Gastroesophageal sphincter (tissue), 3 donors: ENCODE measurements around the gene RTKN.

Experiments used
- CTCF ChIP-seq, 4 experiments: fragments of 200-600 bp in 2 of 4; fragments of 450-650 bp in 2 of 4; sonication (generic) in 1 of 4; IDR thresholded peaks; one replicate each; pipeline ENCODE4 v1.5.1; 2017 to 2019; ENCODE audit warnings: antibody characterized with exemption in 4 of 4, mild to moderate bottlenecking in 2 of 4, moderate library complexity in 2 of 4
- POLR2A ChIP-seq, 2 donors: fragments of 450-650 bp; IDR thresholded peaks; one replicate each; pipeline ENCODE4 v1.6.1; 2017; ENCODE audit warnings: antibody characterized with exemption in 2 of 2, mild to moderate bottlenecking in 2 of 2, moderate library complexity in 1 of 2
- POLR2AphosphoS5 ChIP-seq: sonication (generic); formaldehyde crosslinking; IDR thresholded peaks from one replicate; pipeline ENCODE4 v1.6.1; 2017; ENCODE audit warnings: antibody characterized with exemption

DNA sequence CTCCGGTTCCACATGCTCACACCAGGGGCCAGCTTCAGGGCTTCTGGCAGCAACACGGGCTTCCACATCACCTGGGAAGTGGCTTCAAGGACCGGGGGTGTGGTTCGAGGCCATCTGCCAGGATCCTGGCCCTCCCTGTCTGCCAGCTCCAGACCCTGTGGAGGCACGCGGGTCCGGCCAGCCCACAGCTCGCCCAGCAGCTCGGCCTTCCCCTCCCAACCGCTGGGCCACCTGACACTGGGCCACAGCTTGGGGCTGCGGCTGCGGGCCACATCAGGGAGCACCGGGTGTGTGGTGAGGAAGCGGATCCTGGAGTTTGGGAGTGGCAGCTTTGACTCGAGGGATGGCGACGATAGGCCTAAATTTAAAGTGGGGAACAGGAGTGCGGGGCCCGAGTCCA, 27.3 kb downstream of the RTKN start:
- TF ChIP-seq CTCF (IDR thresholded peaks at IDR 0.05) (no peak), POLR2AphosphoS5 (no peak), POLR2A (IDR thresholded peaks at IDR 0.05) (no peak)
